Measurements from ENCODE around the gene AP4S1. TPM values are rescaled to one million over a fixed set of nuclear protein-coding genes. Genes with fewer than 3 reads are reported as not detected.
"Not testable (repeated sequence)": the region's sequence is repeated elsewhere in the genome, so short reads cannot be mapped to it uniquely, and the experiment has no call there.

AP4S1 gene
- total RNA-seq, 4 donors from 2014 or later, result 2.9 to 12.8 (median 9.2) TPM

DNA sequence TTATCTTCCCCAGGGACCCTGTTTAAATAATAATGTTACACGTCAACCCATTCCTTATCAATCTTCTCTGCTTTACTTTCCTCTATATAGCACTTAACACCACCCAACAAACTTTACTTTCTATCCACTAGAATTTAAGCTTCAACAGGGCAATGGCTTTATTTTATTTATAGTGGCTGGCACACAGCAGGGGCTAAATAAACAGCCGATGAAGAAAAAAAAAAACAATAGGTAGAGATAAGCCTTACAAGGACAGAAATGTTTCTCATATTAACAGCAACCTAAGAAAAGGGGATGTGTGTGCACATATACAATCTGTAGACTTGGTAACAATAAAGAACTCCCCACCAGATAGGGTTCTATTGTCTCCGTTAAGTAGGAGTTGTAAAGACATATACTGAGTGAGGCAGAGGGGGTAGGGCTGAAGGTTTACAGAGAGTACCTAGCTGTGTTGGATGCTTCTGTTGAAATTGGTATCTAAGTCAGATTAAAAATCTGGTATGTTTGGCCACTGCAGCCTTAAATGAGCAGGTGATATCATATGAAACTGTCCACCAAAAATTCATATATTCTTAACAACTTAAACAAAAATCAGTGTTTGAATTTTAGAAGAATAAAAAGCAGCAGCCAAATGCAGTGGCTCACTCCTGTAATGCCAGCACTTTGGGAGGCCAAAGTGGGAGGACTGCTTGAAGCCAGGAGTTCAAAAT is 24.7 kb upstream of the AP4S1 start:
- peaks cover 0 to 5% (median 0%) of the 10 kb centered on the region in 3 donors for H3K9me3 ChIP-seq
- H3K27ac ChIP-seq, result peak overlapping the region in 2 of 4 donors; percentile 15 to 26
- intact Hi-C loops (cut with DNase I; ENCODE audit: low total_unique reads), result no loop called here
- in situ Hi-C loops (cut with MboI; ENCODE audit: low sequenced_read_pairs in 4 of 4), result no loop called here
- no peak overlapping the region for H3K4me3 ChIP-seq
- H3K27me3 ChIP-seq, result no peaks in the 10 kb centered on the region
- TF ChIP-seq, protein P1, sequence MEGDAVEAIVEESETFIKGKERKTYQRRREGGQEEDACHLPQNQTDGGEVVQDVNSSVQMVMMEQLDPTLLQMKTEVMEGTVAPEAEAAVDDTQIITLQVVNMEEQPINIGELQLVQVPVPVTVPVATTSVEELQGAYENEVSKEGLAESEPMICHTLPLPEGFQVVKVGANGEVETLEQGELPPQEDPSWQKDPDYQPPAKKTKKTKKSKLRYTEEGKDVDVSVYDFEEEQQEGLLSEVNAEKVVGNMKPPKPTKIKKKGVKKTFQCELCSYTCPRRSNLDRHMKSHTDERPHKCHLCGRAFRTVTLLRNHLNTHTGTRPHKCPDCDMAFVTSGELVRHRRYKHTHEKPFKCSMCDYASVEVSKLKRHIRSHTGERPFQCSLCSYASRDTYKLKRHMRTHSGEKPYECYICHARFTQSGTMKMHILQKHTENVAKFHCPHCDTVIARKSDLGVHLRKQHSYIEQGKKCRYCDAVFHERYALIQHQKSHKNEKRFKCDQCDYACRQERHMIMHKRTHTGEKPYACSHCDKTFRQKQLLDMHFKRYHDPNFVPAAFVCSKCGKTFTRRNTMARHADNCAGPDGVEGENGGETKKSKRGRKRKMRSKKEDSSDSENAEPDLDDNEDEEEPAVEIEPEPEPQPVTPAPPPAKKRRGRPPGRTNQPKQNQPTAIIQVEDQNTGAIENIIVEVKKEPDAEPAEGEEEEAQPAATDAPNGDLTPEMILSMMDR (IDR thresholded peaks at IDR 0.05 in 4 of 5, conservative IDR thresholded peaks at IDR 0.05 in 1 of 5), result no peak
- no peak for TF ChIP-seq POLR2A (IDR thresholded peaks at IDR 0.05)
- peaks cover 24 to 26% of the 10 kb centered on the region in 2 donors for H3K4me1 ChIP-seq
- no peaks in the 10 kb centered on the region for H3K36me3 ChIP-seq
- ATAC-seq (no peak), DNase-seq (no peak)

DNA sequence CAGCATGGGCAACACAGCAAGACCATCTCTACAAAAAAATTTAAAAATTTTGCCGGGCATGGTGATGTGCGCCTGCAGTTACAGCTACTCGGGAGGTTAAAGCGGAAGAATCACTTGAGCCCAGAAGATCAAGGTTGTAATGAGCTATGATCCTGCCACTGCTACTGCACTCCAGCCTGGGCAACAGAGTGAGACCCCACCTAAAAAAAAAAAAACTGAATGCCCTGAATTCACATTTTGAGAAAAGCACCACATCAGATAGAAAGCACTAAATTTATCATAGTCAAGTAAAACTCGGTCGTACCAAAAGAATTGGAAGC is 24.1 kb upstream of the AP4S1 start:
- intact Hi-C loops (cut with DNase I; ENCODE audit: low total_unique reads), result no loop called here
- no peaks in the 10 kb centered on the region for H3K36me3 ChIP-seq
- H3K4me3 ChIP-seq, result no peak overlapping the region
- H3K27me3 ChIP-seq, result no peaks in the 10 kb centered on the region
- no peak overlapping the region for H3K27ac ChIP-seq
- peaks cover 0 to 5% (median 0%) of the 10 kb centered on the region in 3 donors for H3K9me3 ChIP-seq
- no peak for TF ChIP-seq POLR2A (IDR thresholded peaks at IDR 0.05)
- TF ChIP-seq, protein P1 (IDR thresholded peaks at IDR 0.05 in 4 of 5, conservative IDR thresholded peaks at IDR 0.05 in 1 of 5), result no peak
- in situ Hi-C loops (cut with MboI; ENCODE audit: low sequenced_read_pairs in 4 of 4), result no loop called here
- no peak for DNase-seq
- H3K4me1 ChIP-seq, result peaks cover 20 to 24% of the 10 kb centered on the region in 2 donors
- no peak for ATAC-seq

DNA sequence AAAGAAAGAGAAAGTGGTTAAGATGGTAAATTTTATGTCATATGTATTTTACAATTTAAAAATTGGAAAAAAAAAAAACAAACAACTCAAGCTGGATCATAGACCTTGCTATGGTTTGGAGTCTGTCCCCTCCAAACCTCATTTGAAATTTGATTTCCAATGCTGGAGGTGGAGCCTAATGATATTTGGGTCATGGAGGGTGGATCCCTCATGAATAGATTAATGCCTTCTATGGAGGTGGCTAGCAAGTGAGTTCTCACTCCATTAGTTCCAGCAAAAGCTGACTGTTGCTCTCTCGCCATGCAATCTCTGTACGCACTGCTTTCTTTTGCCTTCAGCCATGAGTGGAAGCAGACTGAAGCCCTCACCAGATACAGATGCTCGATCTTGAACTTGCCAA is 22.2 kb upstream of the AP4S1 start:
- in situ Hi-C loops (cut with MboI; ENCODE audit: low sequenced_read_pairs in 4 of 4) (no loop called here), intact Hi-C loops (cut with DNase I; ENCODE audit: low total_unique reads) (no loop called here)
- Histone ChIP-seq H3K4me1 (peaks cover 25 to 31% of the 10 kb centered on the region in 2 donors), H3K27ac (peak overlapping the region in 1 of 4 donors; percentile 29), H3K27me3 (no peaks in the 10 kb centered on the region), H3K4me3 (no peak overlapping the region), H3K36me3 (peaks cover 0 to 5% of the 10 kb centered on the region in 2 donors), H3K9me3 (peaks cover 0 to 3% (median 0%) of the 10 kb centered on the region in 3 donors)
- TF ChIP-seq POLR2A (IDR thresholded peaks at IDR 0.05), result no peak
- TF ChIP-seq, protein P1 (IDR thresholded peaks at IDR 0.05 in 4 of 5, conservative IDR thresholded peaks at IDR 0.05 in 1 of 5), result no peak
- ATAC-seq (no peak), DNase-seq (no peak)

DNA sequence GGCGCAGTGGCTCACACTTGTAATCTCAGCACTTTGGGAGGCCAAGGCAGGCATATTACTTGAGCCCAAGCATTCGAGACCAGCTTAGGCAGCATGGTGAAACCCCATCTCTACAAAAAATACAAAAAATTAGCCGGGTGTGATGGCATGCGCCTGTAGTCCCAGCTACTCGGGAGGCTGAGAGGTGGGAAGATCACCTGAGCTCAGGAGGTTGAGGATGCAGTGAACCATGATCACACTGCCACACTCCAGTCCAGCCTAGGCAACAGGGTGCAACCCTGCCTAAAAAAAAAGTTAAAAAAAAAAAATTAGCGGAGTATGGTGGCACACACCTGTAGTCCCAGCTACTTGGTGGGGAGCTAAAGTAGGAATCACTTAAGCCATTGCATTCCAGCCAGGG is 21.4 kb upstream of the AP4S1 start:
- ATAC-seq; in situ Hi-C loops (cut with MboI; ENCODE audit: low sequenced_read_pairs in 4 of 4); H3K4me3 ChIP-seq; H3K9me3 ChIP-seq; intact Hi-C loops (cut with DNase I; ENCODE audit: low total_unique reads); H3K27me3 ChIP-seq; H3K36me3 ChIP-seq; DNase-seq: not testable (repeated sequence)
- peak overlapping the region in 1 of 4 donors; percentile 15 for H3K27ac ChIP-seq
- H3K4me1 ChIP-seq, result peaks cover 29 to 31% of the 10 kb centered on the region in 2 donors

DNA sequence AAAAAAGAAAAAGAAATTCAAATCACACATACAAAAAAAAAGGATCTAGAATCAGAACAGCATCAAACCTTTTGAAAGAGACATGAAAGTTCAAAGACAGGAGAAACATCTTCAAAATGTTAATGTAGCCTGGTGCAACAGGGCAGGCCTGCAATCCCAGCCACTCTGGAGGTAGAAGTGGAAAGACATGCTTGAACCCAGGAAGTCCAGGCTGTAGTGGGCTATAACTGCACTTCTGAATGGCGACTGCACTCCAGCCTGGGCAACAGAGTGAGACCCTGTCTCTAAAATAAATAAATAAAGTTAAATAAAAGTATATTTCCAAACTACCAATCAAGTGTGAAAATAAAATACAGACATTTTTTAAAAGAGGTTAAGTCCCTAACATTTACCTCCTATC is 18.7 kb upstream of the AP4S1 start:
- in situ Hi-C loops (cut with MboI; ENCODE audit: low sequenced_read_pairs in 4 of 4), result no loop called here
- peaks cover 0 to 13% of the 10 kb centered on the region in 2 donors for H3K36me3 ChIP-seq
- TF ChIP-seq, protein P1 (IDR thresholded peaks at IDR 0.05 in 4 of 5, conservative IDR thresholded peaks at IDR 0.05 in 1 of 5), result no peak
- TF ChIP-seq POLR2A (IDR thresholded peaks at IDR 0.05), result no peak
- DNase-seq, result no peak
- no peak overlapping the region for H3K4me3 ChIP-seq
- no peak for ATAC-seq
- intact Hi-C loops (cut with DNase I; ENCODE audit: low total_unique reads), result no loop called here
- no peaks in the 10 kb centered on the region for H3K27me3 ChIP-seq
- H3K9me3 ChIP-seq, result no peaks in the 10 kb centered on the region
- H3K27ac ChIP-seq, result no peak overlapping the region
- H3K4me1 ChIP-seq, result peaks cover 16 to 22% of the 10 kb centered on the region in 2 donors
